ENCODE measurements around the gene NR1D1. TPM values are rescaled to one million over a fixed set of nuclear protein-coding genes. Genes with fewer than 3 reads are reported as not detected.

Gene NR1D1
- total RNA-seq, 1 experiment from 2014 or later: 63.7 TPM

- TF ChIP-seq TCF7L2 (IDR thresholded peaks at IDR 0.05; ENCODE audit: borderline replicate concordance, extremely low read depth, insufficient read depth, insufficient read length) (peak; percentile 68), FOSL1 (IDR thresholded peaks at IDR 0.05; ENCODE audit: low read depth) (no peak), POLR2AphosphoS5 (IDR thresholded peaks at IDR 0.05; ENCODE audit: low read depth, low read length) (peak; percentile 40; the same call in 1 of the 2 replicates), ZFX (IDR thresholded peaks at IDR 0.05) (peak; percentile 48; the same call in 1 of the 2 replicates), MAX (IDR thresholded peaks at IDR 0.05) (0 out of 2 replicates have a peak, but pooled peaks have one; percentile 42)
- Histone ChIP-seq H3K27ac (ENCODE audit: low read depth, low read length) (peak within 1 kb of the TSS; percentile 97), H3K9me2 (ENCODE audit: insufficient read depth) (no peaks in the 10 kb centered on the region), H3K9me3 (ENCODE audit: control insufficient read depth in 1 of 2, insufficient read depth in 1 of 2, low read depth in 1 of 2, low read length in 2 of 2) (no peaks in the 10 kb centered on the region), H3K9ac (ENCODE audit: low read length) (peak within 1 kb of the TSS; percentile 93), H3K36me3 (ENCODE audit: control insufficient read depth in 1 of 2, insufficient read depth in 2 of 2, low read length in 2 of 2) (peaks cover 4 to 15% of the 10 kb centered on the region in 2 experiments), H3K4me2 (ENCODE audit: low read length) (peak within 1 kb of the TSS; percentile 86), H3K4me3 (replicated peaks in 1 of 2; ENCODE audit: low read depth in 1 of 2, low read length in 2 of 2) (peak within 1 kb of the TSS; percentile 70 to 86), H4K20me1 (ENCODE audit: insufficient read depth) (no peaks in the 10 kb centered on the region), H2AFZ (ENCODE audit: low read depth, low read length, poor library complexity, severe bottlenecking) (no peak within 1 kb of the TSS), H3K79me2 (ENCODE audit: insufficient read depth, low read length) (peaks cover 51% of the 10 kb centered on the region), H3K4me1 (ENCODE audit: control insufficient read depth in 1 of 2, insufficient read depth in 2 of 2, low read length in 2 of 2) (peaks cover 7 to 27% of the 10 kb centered on the region in 2 experiments; a peak in 3 of 4 replicates), H3K27me3 (ENCODE audit: insufficient read depth, low read length) (no peaks in the 10 kb centered on the region)
- POLR2A ChIA-PET: interaction anchor here (0.7 to 2.3 kb wide), 5 partner anchors 8 to 47 kb away, joined by 3 to 11 read pairs (median 4); partner anchors contain the start of gene CASC3
- CTCF ChIA-PET: interaction anchor here (0.7 to 2.3 kb wide), 4 partner anchors 8 to 124 kb away, joined by 3 to 11 read pairs (median 4); no protein-coding TSS in a partner anchor
- intact Hi-C loops (cut with micrococcal nuclease): no loop called here
- RAD21 ChIA-PET (ENCODE audit: low non-redundant PET in 1 of 2, low total read pairs in 2 of 2, uncharacterized antibody in 2 of 2, unreplicated experiment in 2 of 2): no interaction called here
- BruUV-seq (replicated peaks): no TSS peak
- DNase-seq (ENCODE audit: low read depth, low spot score) (no peak), ATAC-seq (peak; percentile 73)
These were observed 21.1 kb upstream of the NR1D1 start, which contains the start of gene MSL1 for GRCh38 chr17:40121181-40122135. Gene MSL1 (plus strand): TSS chr17:40121971. CDS start chr17:40122613, 642 bp downstream.

- Histone ChIP-seq H3K4me2 (ENCODE audit: low read length) (peak overlapping the region; percentile 75), H2AFZ (ENCODE audit: low read depth, low read length, poor library complexity, severe bottlenecking) (no peak overlapping the region), H4K20me1 (ENCODE audit: insufficient read depth) (no peaks in the 10 kb centered on the region), H3K9me3 (ENCODE audit: control insufficient read depth in 1 of 2, insufficient read depth in 1 of 2, low read depth in 1 of 2, low read length in 2 of 2) (no peaks in the 10 kb centered on the region), H3K27me3 (ENCODE audit: insufficient read depth, low read length) (no peaks in the 10 kb centered on the region), H3K27ac (ENCODE audit: low read depth, low read length) (peak overlapping the region; percentile 71), H3K9ac (ENCODE audit: low read length) (no peak overlapping the region), H3K36me3 (ENCODE audit: control insufficient read depth in 1 of 2, insufficient read depth in 2 of 2, low read length in 2 of 2) (no peaks in the 10 kb centered on the region), H3K4me1 (ENCODE audit: control insufficient read depth in 1 of 2, insufficient read depth in 2 of 2, low read length in 2 of 2) (peaks cover 47 to 53% of the 10 kb centered on the region in 2 experiments), H3K4me3 (replicated peaks in 1 of 2; ENCODE audit: low read depth in 1 of 2, low read length in 2 of 2) (no peak overlapping the region), H3K79me2 (ENCODE audit: insufficient read depth, low read length) (peaks cover 1% of the 10 kb centered on the region; the same call in 1 of the 2 replicates), H3K9me2 (ENCODE audit: insufficient read depth) (no peaks in the 10 kb centered on the region)
- POLR2A ChIA-PET: interaction anchor here (0.5 to 1.1 kb wide), 3 partner anchors 24 to 116 kb away, joined by 3 to 4 read pairs (median 3); no protein-coding TSS in a partner anchor
- RAD21 ChIA-PET (ENCODE audit: low non-redundant PET in 1 of 2, low total read pairs in 2 of 2, uncharacterized antibody in 2 of 2, unreplicated experiment in 2 of 2): no interaction called here
- CTCF ChIA-PET: interaction anchor here (2.7 kb wide), 1 partner anchor 25 kb away, joined by 8 read pairs; the partner anchor contains the start of gene CASC3
- no TSS peak for BruUV-seq (replicated peaks)
- no peak for ATAC-seq
- no peak for DNase-seq (ENCODE audit: low read depth, low spot score)
- intact Hi-C loops (cut with micrococcal nuclease): no loop called here
- TF ChIP-seq CBX3 (IDR thresholded peaks at IDR 0.05; ENCODE audit: low read depth) (no peak), SIN3A (IDR thresholded peaks at IDR 0.05; ENCODE audit: low read depth) (no peak), POLR2AphosphoS5 (IDR thresholded peaks at IDR 0.05; ENCODE audit: low read depth, low read length) (no peak), MAX (IDR thresholded peaks at IDR 0.05) (no peak), CEBPB (IDR thresholded peaks at IDR 0.05; ENCODE audit: low read depth) (no peak), EGR1 (IDR thresholded peaks at IDR 0.05; ENCODE audit: low read depth) (no peak), EZH2 (IDR thresholded peaks at IDR 0.05) (no peak), CTCF (IDR thresholded peaks at IDR 0.05 in 2 of 3, conservative IDR thresholded peaks at IDR 0.05 in 1 of 3; ENCODE audit: borderline replicate concordance in 1 of 3, insufficient read depth in 1 of 3, low read depth in 2 of 3, low read length in 2 of 3) (no peak), TCF7L2 (IDR thresholded peaks at IDR 0.05; ENCODE audit: borderline replicate concordance, extremely low read depth, insufficient read depth, insufficient read length) (no peak), RAD21 (IDR thresholded peaks at IDR 0.05; ENCODE audit: low read depth) (no peak)
These were observed 14.7 kb upstream of the NR1D1 start for GRCh38 chr17:40115101-40115436.
